NCI-H510A treated with DMSO at 0.1 percent for 48 hours (cell line): Measurements from ENCODE around the gene CFB.
"Not testable (repeated sequence)": the region's sequence is repeated elsewhere in the genome, so short reads cannot be mapped to it uniquely, and the experiment has no call there.

Source experiments
- DNase-seq: peaks from one replicate; lab custom pipeline; 2025; lab: John Stamatoyannopoulos, UW

Gene CFB

DNA sequence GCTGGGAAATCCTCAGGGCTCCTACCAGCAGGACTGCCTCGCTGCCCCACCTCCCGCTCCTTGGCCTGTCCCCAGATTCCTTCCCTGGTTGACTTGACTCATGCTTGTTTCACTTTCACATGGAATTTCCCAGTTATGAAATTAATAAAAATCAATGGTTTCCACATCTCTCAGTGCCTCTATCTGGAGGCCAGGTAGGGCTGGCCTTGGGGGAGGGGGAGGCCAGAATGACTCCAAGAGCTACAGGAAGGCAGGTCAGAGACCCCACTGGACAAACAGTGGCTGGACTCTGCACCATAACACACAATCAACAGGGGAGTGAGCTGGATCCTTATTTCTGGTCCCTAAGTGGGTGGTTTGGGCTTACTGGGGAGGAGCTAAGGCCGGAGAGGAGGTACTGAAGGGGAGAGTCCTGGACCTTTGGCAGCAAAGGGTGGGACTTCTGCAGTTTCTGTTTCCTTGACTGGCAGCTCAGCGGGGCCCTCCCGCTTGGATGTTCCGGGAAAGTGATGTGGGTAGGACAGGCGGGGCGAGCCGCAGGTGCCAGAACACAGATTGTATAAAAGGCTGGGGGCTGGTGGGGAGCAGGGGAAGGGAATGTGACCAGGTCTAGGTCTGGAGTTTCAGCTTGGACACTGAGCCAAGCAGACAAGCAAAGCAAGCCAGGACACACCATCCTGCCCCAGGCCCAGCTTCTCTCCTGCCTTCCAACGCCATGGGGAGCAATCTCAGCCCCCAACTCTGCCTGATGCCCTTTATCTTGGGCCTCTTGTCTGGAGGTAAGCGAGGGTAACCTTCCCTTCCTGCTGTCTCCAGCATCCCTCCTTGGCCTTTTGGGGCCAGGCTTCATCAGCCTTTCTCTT is at the start of gene CFB:
Gene CFB, plus strand, starts transcription at position 589 of the 863 bp plus-strand sequence. Its CDS starts 127 bp downstream, at position 716.
- DNase-seq, result no peak

DNA sequence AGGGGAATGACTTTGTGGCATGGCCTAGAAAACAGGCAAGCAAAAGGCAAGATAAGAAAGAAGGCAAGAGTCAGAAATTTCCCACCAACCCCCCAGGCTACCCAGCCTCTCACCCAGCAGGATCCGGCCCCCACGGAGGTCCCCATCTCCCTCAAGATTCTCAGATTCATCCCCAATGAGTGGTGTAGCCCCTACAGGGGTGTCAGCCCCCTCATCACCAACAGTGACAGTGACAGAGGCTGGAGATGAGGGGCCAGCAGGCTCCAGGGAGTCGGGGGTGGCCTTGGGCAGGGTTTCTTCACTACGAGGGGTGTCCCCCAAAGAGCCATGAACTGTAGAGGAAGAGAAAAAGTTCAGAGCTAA is 49.4 kb upstream of the CFB start:
- DNase-seq, result no peak

DNA sequence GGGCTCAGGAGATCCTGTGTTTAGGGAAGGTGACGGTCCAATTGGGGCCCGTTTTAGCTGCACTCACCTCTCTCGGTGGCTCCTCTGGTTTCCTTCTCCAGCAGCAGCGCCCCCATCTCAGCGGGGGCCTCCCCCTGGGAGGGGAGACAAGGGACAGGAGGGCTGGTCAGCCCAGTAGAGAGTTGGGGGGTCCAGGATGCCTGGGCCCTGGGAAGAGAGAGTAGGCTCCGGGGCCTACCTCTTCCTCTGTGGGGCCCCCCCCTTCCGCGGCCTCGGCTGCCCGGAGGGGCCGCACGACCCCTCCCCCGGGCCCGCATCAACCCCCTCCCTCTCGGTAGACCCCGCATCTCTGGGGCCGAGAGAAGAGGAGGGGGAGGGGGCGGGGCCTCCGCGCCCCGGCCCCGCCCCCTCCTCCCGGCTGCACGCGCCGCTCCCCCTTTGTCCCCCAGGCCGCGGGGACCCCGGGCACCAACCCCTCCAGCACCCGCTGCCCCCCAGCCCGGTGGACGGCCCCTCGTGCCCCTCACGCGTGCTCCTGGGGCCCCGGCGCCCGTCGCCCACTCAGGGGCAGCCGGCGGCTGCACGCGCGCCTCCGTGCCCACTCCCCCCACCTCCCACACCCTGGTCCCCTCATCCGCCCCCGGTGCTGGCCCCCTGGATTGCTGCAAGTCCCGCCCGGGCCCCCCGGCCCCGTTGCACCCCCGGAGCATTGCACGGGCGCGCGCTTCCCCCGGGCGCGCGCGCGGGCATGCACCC is 48.9 kb upstream of the CFB start:
- no peak for DNase-seq

DNA sequence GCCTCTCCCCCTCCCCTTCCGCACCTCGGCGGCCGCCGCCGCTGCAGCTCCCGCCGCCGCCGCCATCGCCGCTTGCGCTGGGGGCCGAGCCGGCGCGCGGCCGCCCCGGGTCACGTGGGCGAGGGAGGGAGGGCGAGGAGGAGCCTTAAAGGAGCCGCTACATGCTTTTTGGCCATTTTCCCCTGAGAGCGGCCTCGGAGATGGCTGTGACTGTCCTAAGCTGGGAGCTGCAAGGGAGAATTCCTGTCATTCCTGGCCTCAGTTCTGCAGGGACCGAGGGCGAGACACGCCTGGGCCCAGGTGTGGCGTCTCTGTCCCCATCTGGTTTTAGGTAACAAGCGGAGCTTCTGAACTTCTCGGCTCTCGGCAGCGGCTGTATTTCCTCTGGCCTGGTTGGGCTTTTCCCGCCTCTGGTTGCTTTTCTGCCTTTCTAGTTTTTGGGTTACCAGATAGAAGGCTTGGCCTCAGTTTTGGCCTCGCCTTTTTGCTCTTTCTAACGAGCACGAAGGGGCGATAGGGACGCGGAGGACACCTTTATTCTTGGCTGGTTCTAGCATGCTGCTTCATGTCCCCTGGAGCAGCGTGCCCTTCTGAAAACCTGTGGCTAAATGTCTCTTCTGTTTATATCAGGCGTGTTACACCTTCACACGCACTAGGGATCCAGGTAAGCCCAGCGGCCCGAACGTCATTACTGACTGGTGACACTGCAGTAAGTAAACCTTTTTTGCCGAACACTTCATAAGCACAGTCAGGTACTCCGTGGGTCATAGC is 48.1 kb upstream of the CFB start, which contains the start of gene EHMT2:
Gene EHMT2, minus strand, starts transcription at position 87 of the 771 bp plus-strand sequence. Its CDS starts 21 bp downstream, at position 66.
- DNase-seq, result peak; percentile 85

DNA sequence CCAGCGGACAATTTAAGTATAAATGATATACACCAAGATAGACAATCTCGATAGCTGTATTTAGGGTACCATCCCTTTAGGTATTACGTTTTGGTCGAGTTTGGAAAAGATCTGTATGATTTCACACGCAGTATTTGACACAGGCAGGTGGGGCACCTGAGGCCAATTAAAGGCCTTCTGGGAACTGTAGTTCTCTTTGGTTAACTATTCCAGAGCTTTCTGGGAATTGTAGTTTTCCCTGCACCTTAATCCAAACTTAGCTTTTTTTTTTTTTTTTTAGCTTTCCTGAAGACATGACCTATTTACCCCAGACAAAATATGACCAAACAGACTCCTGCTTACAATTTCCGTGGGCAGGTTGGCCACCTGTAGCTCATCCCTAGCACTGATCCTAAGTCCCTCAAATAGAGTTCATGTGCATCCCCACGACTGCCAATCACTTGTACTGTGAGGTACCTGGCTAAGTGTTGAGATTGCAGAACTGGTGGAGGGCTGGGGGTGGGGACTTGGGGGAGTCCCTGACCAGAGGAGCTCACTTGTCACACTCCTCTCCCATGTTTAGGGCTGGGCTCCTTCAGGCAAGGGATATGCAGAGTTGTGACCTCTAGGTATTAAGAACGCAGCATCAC is 47.4 kb upstream of the CFB start:
- peak; percentile 84 for DNase-seq

DNA sequence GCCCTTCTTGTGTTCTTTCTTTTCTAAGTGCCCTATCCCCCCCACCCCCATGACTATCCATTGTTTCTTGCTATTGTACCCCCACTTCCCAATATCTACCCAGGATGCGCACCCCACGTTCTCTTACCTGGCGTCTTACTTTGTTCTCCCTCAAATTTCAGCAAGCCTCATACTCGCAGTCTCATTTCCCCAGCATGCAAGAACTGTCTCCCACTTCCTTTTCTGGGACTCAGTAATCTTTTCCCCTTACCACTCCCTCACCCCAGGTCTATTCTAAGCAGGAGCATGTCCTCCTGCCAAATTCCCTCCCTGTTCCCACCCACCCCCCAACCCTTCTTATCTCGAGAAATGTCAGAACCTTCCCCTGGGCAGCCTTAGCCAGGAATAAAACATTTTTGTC is 46.7 kb upstream of the CFB start:
- DNase-seq, result no peak

DNA sequence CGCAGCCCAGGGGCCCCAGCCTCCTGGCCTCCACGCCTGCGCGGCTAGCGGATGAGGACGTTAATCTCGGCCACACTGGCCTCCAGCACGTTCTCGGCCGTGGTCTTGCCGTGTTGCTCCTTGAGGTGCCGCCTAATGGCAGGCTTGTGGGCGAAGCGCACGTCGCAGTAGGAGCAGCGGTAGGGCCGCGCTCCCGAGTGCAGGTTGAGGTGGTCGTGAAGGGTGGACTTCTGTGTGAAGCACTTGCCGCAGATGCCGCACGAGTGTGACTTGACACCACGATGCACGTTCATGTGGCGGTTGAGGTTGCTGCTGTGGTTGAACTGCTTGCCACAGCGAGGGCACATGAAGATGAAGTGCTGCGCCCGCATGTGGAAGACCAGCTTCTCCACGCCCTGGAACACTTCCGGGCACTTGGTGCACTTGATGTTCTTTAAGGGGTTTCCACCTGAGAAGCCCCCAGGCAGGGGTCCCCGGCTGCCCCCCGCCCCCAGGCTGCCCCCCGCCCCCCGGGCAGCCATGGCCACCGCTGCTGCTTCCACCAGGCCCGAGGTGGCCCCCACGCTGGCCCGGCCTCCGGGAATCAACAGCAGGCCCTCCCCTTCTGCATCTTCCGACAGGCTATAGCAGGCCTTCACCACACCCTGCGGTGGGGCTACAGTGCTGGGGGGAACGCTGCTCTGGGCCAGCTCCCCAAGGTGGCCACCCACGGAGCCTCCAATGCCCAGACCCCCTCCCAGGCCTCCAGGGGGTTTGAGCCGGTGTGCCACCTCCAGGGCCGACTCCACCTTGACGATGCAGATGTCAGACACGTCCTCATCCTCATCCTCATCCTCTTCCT is 45.8 kb upstream of the CFB start:
- DNase-seq, result no peak

DNA sequence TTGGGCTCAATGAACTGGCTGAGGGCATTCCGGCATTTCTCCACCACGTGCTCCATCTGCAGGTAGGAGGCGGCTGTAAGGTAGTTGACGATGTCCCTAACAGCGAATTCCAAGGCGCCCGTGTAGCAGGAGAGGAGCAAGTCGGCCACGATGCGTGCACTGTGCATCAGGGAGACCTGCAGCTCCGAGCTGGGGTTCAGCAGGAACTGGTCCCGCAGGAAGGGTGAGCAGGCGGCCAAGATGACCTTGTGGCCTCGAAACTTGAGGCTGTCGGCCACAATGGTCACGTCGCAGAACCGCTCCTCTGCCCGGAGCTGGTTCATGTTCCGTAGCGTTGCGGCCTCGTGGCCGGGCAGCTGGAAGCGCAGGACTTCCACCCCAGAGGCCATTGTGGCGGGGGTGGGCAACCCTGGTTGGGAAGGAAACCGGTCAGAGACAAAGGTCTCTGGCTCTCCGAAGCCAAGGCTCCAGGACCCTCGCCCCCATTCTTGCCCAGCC is 44.9 kb upstream of the CFB start:
- DNase-seq, result no peak

DNA sequence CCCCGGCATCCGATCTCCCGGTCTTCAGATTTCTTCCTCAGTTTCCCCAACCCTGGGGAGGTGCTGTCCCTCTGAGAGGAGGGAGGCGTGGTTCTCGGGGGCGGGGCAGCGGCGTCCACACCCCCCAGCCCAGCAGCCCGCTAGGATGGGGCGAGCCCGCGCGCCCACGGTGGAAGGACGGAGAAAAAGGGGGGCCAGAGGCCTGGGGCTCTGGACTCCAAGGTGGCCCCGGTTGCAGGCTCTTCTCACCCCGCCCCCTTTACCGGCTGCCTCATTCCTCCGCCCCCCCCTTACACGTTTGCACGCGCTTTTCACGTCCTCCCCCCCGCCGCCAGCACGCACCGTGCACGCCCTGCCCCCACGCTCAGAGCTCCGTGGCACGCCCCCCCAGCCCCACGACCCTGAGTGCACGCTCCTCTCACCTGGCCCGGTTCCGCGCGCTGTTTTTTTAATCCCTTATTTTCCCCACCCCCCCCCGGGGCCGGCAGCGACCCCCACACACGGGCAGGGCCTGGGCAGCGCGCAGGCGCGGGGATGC is 44.4 kb upstream of the CFB start:
- peak; percentile 35 for DNase-seq

DNA sequence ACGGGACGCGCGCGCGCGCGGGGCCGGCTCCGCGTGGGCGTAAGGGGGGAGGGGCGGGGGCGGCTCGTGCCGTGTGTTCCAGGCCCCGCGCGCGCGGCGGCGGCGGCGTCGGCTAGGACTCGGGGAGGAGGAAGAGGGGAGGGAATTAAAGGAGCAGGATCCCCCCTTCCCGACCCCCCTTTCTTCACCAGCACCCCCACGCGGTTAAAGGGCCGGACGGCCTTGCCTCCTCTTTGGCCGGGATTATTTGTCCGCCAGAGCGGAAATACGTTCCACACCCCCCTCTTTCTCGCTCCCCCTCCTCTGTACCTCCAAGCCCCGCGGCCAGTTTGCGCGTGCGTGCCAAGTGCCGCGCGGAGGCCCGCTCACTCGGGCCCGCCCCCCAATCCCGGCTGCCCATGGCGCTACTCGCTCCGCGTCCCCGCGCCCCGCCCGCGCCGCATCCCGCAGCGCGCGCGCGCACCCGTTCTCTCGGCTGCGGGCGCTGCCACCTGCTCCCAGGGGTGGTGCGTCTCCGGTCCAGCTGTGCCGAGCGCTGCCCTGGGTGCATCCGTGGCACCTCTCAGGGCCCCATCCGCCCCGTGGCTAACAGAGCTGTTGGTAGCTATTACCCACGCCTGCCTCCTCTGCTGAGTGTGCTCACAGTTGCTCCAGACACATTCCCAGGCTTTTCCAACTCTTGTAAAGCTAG is 43.8 kb upstream of the CFB start, which contains the start of gene ZBTB12:
Gene ZBTB12, minus strand, starts transcription at position 134 of the 691 bp plus-strand sequence. CDS start 781 bp downstream, outside the sequence.
- DNase-seq, result peak; percentile 96

DNA sequence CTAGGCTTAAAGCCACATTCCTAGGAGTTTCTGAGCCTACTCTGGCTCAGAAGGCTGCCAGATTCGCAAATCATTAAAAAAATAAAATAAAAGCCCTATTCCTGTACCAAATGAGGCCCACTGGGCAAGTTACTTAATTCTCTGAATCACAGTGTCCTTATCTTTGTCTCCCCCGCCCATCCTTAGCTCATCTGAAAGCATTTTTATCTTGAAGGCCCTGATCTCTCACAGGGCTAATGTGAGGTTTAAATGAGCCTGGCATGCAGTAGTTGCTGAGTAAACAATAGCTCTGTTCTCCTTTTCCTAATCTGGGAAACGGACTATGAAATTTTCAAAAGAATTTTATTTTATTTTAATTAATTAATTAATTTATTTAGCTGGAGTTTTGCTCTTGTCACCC is 41.9 kb upstream of the CFB start:
- DNase-seq, result no peak

DNA sequence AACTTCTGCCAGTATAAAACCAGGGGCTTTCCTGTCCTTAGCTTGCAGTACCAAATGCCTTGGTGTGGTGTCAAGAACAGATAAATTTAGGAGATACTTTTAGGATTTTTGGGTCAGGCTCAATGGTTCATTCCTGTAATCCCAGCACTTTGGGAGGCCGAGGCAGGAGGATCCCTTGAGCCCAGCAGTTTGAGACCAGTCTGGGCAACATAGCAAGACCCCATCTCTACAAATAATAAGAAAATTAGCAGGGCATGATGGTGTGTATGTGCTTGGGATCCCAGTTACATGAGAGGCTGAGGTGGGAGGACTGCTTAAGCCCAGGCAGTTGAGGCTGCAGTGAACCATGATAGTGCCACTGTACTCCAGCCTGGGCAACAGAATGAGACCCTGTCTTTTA is 40.9 kb upstream of the CFB start:
- DNase-seq, result no peak

DNA sequence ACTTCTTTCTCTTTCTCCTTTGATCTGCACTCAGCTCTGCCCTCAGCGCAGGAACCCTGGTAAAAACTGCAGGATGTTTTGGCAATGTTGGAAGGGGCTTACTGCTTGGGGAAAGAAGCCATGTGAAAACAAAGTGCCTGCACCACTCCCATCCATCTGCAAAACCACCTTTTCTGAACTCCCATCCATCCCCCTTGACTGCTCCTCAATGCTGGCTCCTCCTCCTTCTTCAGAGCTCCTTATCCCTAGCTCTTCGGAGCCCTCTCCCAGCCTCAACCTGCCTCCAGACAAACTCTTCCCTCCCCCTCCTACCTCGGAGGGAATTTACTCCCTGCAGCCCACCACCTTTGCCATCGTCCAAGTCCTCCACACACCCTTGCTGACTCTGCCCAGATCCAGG is 39.8 kb upstream of the CFB start:
- DNase-seq, result no peak

DNA sequence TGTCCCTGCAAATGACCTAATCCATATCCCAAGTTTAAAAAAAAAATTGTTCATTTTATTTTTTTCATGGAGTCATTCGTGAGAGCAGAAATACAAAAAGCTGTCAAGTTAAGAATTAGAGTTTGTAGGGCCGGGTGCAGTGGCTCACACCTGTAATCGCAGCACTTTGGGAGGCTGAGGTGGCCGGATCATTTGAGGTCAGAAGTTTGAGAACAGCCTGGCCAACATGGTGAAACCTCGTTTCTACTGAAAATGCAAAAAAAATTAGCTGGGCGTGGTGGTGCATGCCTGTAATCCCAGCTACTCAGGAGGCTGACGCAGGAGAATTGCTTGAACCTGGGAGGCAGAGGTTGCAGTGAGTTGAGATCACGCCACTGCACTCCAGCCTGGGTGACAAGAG is 39.2 kb upstream of the CFB start:
- not testable (repeated sequence) for DNase-seq

DNA sequence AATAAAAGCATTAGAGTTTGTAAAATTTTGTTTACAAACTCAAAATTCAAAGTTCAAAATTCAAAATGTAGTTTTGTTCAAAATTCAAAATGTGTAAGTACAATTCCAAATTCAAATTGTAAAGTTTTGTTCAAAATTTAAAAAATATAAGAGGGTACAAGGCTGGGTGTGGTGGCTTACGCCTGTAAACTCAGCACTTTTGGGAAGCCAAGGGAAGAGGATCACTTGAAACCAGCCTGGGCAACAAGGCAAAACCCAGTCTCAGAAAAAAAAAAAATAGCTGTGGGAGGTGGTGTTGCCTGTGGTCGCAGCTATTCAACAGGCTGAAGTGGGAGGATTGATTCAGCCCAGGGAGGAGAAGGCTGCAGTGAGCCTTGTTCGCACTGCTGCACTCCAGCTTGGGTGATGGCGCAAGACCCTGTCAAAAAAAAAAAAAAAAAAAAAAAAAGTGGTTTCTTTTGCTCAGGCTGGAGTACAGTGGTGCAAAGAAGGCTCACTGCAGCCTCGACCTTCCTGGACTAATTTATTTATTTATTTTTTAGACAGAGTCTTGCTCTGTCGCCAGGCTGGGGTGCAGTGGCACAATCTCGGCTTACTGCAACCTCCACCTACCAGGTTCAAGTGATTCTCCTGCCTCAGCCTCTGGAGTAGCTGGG is 38.6 kb upstream of the CFB start:
- no peak for DNase-seq

DNA sequence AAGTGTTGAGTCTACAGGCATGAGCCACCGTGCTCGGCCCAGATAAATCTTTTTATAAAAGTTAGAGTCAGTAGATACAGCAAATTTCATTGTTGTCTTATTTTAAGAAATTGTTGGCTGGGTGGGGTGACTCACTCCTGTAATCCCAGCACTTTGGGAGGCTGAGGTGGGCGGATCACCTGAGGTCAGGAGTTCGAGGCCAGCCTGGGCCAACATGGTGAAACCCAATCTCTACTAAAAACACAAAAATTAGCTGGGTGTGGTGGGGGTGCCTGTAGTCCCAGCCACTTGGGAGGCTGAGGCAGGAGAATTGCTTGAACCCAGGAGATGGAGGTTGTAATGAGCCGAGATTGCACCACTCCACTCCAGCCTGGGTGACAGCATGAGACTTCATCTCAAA is 37.6 kb upstream of the CFB start:
- DNase-seq, result not testable (repeated sequence)

DNA sequence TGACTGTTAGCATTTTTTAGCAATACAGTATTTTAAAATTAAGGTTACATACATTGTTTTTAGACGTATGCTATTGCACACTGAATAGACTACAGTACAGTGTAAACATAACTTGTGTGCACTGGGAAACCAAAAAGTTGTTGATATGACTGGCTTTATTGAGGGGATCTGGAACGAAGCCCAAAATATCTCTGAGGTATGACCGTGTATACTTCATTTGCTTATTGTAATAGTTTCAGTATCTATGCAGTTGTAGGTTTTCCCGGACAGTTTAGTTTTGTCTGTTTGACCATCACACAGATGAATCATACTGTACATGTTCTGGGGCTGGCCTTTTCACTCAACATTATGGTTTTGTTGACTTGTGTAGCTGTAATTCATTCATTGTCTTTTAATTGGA is 37.1 kb upstream of the CFB start:
- no peak for DNase-seq

DNA sequence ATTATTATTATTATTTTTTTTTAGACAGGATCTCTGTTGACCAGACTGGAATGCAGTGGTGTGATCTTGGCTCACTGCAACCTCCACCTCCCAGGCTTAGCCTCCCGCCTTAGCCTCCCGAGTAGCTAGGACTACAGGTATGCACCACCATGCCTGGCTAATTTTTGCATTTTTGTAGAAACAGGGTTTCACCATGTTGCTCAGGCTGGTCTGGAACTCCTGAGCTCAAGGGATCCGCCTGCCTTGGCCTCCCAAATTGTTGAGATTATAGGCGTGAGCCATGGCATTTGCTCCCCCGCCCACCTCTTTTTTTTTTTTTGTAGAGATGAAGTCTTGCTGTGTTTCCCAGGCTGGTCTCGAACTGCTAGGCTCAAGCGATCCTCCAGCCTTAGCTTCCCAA is 36.6 kb upstream of the CFB start:
- DNase-seq, result not testable (repeated sequence)
